G401.6 (cell line): Measurements from ENCODE around the gene DDX52.
"Not testable (repeated sequence)": the region's sequence is repeated elsewhere in the genome, so short reads cannot be mapped to it uniquely, and the experiment has no call there.

Experiments used
- FAIRE-seq: peaks from 2 replicates; lab custom pipeline; 2012; peaks lifted over from hg19 to GRCh38; lab: Jason Lieb, UNC

The DDX52 gene, protein sequence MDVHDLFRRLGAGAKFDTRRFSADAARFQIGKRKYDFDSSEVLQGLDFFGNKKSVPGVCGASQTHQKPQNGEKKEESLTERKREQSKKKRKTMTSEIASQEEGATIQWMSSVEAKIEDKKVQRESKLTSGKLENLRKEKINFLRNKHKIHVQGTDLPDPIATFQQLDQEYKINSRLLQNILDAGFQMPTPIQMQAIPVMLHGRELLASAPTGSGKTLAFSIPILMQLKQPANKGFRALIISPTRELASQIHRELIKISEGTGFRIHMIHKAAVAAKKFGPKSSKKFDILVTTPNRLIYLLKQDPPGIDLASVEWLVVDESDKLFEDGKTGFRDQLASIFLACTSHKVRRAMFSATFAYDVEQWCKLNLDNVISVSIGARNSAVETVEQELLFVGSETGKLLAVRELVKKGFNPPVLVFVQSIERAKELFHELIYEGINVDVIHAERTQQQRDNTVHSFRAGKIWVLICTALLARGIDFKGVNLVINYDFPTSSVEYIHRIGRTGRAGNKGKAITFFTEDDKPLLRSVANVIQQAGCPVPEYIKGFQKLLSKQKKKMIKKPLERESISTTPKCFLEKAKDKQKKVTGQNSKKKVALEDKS

DNA sequence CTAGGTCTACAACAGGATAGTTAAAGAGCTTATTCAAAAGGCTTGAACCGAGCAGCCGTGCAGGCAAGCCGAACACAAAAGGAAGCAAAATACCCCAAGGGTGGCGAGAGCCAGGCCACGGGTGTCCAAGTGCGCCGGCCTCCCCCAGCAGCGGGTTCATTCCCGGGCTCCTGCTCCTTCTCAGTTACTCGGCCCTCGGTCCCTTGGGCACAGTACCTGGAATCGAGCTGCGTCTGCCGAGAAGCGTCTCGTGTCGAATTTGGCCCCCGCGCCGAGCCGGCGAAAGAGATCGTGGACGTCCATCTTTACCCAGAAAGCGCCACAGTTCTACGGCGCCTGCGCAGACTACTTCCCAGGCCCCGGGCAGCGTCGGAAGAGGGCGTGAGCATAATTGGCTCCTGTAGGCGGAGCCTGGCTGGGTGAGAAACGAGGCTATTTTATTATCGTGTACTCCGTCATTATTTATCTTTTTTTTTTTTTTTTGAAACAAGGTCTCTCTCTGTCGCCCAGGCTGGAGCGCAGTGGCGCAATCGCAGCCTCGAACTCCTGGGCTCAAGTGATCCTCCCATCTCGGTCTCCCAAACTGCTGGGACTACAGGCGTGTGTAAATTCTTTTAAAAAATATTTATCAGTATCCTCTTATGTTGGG is at the start of gene DDX52:
TSS of gene DDX52 (minus strand) at position 329 of the 649 bp plus-strand sequence. CDS start at position 303, 26 bp downstream.
- FAIRE-seq = no peak

DNA sequence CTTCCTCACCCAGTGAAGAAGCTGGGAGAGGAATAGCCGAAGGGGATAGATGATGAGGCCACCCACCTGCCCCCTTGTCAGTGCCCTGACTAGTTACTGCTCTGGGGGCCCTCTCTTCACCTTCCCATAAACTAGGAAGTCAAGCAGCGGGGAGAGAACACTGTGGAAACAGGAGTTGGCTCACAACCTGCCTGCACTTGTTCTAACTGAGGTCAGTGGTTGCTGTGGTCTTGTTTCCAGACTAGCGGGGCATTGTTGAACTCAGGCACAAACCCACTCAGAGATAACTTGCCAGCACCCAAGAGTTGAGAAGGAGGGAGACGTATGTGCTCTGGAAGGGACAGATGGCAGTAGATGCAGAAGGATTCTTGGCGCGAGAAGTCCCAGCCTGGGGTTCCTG is 48.6 kb upstream of the DDX52 start:
- FAIRE-seq = no peak

DNA sequence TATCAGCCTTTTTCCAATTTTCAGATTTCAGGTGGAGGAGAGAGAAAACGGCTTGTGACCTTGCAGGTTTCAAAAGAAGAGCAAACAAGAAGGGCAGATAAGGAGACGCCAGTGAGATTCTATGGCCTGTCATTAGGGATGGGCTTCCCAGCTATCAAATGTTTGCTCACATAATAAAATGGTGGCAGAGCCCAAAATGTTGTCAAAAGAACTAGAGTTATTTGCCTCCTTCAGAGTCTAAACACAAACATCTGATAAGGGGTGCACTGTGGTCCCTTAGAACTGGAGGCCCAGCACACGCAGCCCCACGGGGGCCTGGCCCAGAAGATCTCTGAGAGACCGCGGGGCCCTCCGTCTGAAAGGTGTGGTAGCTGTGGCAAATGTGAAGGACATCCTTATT is 46.1 kb upstream of the DDX52 start:
- FAIRE-seq = no peak

DNA sequence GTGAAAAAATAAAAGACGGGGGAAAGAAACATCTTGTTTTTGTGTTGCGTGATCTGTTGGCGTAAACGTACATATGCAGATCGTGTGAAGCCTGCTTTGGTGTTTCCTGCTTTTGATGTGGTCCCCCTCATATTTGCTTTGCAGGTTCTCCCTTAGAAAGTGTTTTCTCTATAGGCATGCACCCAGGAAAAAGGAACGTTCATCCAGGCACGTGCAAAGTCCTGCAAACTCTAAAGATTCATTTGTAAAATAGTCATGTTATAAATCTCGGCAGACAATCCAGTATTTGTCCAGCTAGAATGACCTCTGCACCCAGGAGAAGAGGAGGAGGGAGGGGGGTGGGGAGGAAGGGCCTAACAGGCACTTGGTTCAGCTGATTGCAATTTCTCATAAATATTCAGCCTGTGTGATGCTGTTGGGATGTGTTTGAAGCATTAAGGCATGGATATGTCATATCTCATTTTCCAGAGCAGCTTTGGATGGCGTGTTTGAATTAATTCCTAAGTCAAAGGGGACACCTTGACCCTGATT is 40.3 kb upstream of the DDX52 start:
- FAIRE-seq = no peak

GRCh38 chr17:37682007-37682406 is 38.8 kb upstream of the DDX52 start:
- FAIRE-seq = no peak

- FAIRE-seq = not testable (repeated sequence)
These were observed 36.7 kb upstream of the DDX52 start for GRCh38 chr17:37679995-37680394.

GRCh38 chr17:37678036-37678435 is 34.8 kb upstream of the DDX52 start:
- no peak for FAIRE-seq

DNA sequence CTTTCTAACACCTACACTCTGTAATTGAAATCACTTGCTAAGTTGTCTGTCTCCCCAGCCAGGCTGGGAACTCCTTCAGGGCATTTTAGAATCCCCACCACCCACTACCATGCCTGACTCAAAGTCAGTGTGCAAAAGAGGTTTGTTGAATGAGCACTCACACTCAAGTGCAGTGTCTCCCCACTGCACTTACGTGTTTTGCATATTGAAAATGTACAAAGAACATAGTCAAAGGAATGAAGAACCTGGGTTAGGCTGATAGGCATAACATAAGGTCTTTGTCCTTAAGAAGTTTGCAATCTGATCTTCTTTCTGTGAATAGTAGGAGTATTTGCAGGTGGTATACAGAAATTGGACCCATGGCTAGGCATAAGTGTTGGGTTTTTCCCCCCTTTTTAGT is 33.8 kb upstream of the DDX52 start:
- no peak for FAIRE-seq

DNA sequence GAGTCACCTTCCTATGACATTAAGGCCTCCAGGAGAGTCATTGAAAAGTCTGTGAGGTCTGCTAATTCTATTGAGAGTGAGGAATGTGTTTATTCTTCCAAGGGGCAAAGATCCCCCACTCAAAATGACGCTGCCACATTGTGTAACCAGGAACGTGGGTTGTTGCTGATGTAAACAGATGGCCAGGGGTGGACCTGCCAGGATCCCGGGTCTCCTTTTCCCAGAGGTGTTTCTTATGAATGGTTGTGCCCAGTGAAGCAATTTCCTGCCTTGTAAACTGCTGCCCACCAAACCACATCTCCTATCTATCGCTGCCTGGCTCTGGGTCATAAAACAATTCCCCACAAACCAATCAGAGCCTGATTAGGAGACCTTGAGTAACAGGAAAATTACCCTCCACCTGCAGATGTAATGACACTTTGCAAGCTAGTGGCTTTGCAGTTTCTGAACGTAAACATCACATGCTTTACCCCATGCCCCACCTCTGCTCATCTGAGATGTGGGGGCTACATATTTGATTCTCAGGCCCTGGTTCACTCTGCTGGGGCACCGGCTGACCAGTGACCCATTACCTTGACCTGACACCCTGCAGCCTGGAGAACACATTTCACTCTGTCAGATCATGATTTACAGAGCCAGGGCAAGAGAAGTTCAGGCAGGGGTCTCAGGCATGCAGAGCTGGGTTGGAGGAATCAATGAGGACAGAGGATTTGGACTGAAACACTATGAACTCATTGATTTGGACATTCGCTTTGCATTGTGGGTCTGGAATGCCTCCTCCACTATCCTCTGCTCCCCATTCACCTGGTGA is 33.1 kb upstream of the DDX52 start:
- no peak for FAIRE-seq

DNA sequence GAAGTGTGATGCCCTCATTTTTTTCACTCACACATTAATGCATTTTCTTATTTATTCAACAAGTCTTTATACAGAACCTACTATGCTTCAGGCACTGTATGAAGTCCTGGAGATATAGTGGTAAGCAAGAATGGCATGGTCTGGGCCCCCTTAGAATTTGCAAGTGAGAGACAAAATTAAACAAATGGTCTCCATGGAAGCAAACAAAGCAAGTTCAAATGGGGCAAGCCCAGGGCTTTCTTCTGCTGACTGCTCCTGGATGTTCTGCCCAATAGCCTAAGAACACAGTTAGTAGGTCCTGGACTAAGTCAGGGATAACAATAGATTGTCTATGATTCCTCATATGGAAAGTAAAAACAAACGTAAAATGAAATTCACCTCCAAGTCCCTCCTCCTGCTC is 31.3 kb upstream of the DDX52 start:
- no peak for FAIRE-seq

DNA sequence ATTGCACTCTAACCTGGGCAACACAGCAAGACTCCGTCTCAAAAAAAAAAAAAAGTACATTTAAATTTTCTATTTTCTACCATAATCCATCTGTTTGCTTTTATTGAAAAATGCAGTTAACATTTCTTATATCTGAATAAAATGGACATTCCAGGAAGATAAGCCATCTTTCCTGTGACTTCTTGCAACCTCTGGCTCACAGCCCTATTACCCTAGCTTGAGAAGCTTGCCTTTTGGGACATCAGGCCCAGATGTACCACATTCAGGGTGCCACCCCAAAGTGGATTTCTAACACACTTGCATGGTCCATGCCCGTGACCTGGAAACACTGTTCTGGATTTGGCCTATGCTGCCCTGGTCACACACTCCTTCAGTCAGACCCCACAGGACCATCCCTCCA is 30.1 kb upstream of the DDX52 start:
- FAIRE-seq = no peak

DNA sequence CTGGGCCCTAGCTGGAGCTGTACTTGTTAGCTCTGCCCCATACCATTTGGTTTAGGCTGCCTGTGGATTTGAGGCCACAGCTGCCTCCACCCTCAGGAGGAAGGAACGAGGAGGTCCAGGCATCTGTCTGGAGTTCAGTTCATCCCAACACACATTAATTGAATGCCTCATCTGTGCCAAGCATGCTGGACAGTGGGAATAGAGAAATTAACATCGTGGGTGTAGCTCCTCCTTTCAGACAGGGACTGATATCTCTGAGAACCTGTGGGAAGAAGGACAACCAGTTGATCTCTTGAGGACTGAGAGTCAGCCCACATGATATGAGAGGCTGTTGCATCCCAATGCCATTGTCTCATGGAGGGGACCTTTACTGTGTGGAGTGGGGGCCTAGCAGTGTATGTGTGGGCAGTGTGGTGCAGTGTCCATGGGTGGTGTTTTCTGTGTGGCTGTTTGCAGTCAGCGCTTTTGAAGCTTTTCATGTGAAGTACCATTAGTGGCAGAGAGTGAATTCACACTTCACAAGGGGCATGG is 29.4 kb upstream of the DDX52 start:
- no peak for FAIRE-seq

DNA sequence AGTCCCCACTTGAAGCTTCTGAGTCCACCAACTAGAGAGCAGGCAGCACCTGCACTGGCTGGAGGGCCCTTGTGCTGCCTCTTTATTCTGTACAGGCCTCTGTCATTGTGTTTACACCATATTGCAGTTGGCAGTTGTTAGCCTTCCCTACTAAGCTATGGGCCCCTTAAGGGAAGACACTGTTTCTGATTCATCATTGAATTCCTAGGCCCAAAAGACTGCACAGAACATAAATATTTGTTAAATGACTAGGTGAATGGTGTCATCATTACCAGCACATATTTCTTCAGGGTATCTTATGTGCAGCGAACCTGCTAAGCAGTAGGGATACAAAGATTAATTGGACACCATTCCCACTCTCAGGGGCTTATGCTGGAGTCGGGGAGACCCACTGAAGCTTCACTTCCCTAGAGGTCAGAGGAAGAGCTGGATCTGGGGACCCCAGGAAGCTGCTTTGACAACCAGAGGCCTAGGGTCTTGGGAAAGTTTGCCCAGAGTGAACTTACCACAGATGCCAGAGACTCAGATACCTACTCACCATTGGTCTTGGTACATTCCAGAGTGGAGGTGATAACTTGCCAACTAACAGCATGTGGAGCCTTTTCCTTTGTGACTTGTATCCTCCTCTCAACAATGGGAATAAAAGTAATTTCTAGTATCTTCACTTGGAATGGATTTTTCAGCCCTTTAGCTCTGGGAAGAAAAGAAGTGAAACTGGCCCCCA is 28.7 kb upstream of the DDX52 start:
- FAIRE-seq = no peak

GRCh38 chr17:37671028-37671823 is 28.0 kb upstream of the DDX52 start:
- FAIRE-seq = no peak

DNA sequence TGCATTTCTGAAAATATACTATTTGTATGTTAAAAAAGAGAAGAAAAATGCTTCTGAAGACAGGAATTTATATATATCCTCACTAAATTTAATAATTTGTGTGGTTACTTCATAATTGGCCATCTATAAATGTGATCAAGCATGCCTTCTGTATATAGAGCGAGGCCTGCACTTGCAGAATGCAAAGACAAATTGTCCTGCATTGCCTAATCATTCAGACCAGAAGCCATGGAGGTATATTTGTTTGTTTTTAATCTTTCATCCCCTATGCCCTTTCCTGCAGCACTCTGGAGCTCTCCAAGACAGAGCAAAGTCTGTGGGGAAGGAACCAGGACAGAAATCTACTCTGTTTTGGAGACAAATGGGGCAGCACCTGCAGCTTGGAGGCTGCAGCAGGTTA is 23.8 kb upstream of the DDX52 start:
- no peak for FAIRE-seq

DNA sequence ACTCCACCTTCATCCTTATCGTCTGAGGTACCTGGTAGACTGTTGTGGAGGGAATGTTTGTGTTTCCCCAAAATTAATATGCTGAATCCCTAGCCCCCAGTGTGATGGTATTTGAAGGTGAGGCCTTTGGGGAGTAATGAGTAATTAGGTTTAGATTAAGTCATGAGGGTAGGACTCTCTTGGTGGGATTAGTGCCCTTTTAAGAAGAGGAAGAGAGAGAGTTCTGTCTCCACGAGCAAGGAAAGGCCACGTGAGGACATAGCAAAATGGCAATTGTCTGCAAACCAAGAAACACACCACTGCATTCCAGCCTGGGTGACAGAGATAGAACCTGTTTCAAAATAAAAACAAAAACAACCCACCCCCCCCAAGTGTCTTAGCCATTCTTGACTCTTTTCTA is 21.0 kb upstream of the DDX52 start:
- FAIRE-seq = no peak

DNA sequence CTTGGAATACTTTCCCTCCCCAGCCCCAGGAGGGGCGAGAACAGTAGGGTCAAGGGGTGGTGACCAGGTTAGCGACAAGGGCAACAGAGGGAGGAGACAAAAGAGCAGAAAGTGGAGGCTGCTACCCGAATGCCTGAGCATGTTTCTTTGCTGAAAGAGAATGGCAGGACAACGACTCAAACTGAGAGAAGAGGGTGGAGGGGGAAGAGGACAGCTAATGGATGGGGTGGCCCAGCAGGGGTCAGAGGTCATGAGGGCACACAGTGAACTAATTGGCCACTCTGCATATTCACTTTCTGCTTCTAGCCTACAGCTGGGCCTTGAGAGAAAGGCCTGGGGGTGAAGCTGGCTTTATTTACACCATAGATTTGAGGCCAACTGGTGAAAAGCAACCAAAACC is 19.1 kb upstream of the DDX52 start:
- FAIRE-seq = no peak

DNA sequence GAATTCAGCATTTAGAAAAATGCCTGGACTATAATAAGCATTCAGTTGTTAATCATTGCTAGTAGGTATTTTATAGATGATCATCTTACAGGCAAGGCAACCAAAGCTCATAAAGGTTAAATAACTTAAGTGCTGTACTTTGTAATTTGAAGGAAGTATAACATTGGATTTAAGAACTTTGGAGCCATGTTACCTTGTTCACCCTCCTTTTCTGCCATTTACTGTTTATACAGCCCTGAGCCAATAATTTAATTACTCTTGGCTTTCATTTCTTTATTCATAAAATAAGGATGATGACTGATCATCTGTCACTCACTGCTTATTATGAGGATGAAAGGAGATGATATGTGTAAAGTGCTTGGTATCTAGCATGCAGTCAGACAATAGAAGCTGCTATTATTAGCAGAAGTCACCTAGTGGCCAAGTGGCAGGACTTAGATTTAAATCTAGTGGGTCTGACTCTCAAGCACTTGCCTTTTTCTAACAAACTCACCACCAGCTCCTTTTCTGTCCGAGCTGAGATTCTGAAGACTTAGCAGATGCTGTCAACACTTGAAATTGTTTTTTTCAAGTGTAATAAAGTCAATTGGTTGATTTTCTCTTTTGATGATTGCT is 18.3 kb upstream of the DDX52 start:
- no peak for FAIRE-seq

DNA sequence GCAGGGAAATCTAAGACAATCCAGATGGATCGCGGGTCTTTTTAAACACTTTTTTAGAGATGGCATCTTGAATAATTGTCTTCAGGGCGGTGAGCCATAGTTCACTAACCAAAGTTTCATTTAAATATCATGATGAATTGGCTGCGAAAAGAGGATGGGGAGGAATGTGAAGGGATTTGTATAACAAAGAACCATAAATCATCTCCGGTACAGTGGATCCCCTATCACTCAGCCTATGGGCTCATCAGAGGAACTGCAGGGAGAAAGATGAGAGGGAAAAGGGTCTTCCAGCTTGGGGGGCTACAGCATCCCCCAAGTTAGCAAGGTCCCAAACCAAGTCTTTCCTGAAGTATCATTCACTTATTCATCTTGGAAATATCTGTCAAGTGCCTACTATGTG is 16.7 kb upstream of the DDX52 start:
- no peak for FAIRE-seq

GRCh38 chr17:37657202-37657601 is 14.0 kb upstream of the DDX52 start:
- FAIRE-seq = no peak
